ENCODE results near the gene OLFM2. TPM values are rescaled to one million over a fixed set of nuclear protein-coding genes. Genes with fewer than 3 reads are reported as not detected.
"Not testable (repeated sequence)": the region's sequence is repeated elsewhere in the genome, so short reads cannot be mapped to it uniquely, and the experiment has no call there.

The OLFM2 gene
- total and polyA plus RNA-seq, 2 of the 4 experiments (the other 2 are of a cell fraction) = 2.7 to 5.1 TPM

- ATAC-seq (ENCODE audit: low read depth) = no peak
- Histone ChIP-seq H2BK15ac (ENCODE audit: low read depth, low read length) (no peak overlapping the region), H3K4ac (ENCODE audit: low read depth, low read length) (no peak overlapping the region), H3K36me3 (ENCODE audit: control insufficient read depth, insufficient read depth, low read length) (no peaks in the 10 kb centered on the region), H3K9ac (ENCODE audit: low read depth, low read length) (no peak overlapping the region), H2AK9ac (replicated peaks; ENCODE audit: low read depth, low read length, poor library complexity) (no peak overlapping the region), H4K91ac (ENCODE audit: insufficient read depth, low read depth, low read length) (no peak overlapping the region), H3K27ac (ENCODE audit: insufficient read depth, low read length) (no peak overlapping the region), H3K4me3 (ENCODE audit: insufficient read depth, low read depth, low read length) (no peak overlapping the region), H3K14ac (replicated peaks; ENCODE audit: low read depth, low read length) (no peak overlapping the region), H2BK20ac (ENCODE audit: low read depth, low read length) (no peak overlapping the region), H3K56ac (ENCODE audit: extremely low read depth, insufficient read depth, low read length) (no peak overlapping the region), H3K9me1 (ENCODE audit: insufficient read depth, low read length) (no peaks in the 10 kb centered on the region), H4K20me1 (ENCODE audit: insufficient read depth, low read length) (no peaks in the 10 kb centered on the region), H2BK5ac (ENCODE audit: low read depth, low read length, poor library complexity, severe bottlenecking) (no peak overlapping the region), H3K79me1 (ENCODE audit: low read depth in 1 of 2, low read length in 2 of 2) (no peaks in the 10 kb centered on the region), H2AK5ac (ENCODE audit: low read depth, low read length) (no peak overlapping the region), H2BK120ac (ENCODE audit: low read depth, low read length) (no peak overlapping the region), H3K27me3 (ENCODE audit: control insufficient read depth, insufficient read depth, low read length) (no peaks in the 10 kb centered on the region), H3K9me3 (ENCODE audit: control insufficient read depth, insufficient read depth, low read length) (no peaks in the 10 kb centered on the region), H4K5ac (ENCODE audit: low read depth, low read length) (no peak overlapping the region), H3K18ac (ENCODE audit: low read depth, low read length) (no peak overlapping the region), H4K8ac (ENCODE audit: low read depth in 2 of 2, low read length in 2 of 2) (no peak overlapping the region), H3K4me2 (ENCODE audit: low read depth, low read length) (no peak overlapping the region), H3K4me1 (ENCODE audit: control insufficient read depth, insufficient read depth, low read length) (no peaks in the 10 kb centered on the region), H3K23ac (ENCODE audit: low read depth, low read length) (no peak overlapping the region), H2AFZ (replicated peaks; ENCODE audit: low read length, poor library complexity) (no peak overlapping the region)
- ChIA-PET POLR2A (ENCODE audit: unreplicated experiment) (no interaction called here), CTCF (interaction anchor here (1.0 kb wide), 1 partner anchor 12 kb away, joined by 3 read pairs; no protein-coding TSS in a partner anchor)
- TF ChIP-seq CEBPB (IDR thresholded peaks at IDR 0.05; ENCODE audit: low read depth, low read length) (no peak), ELK1 (IDR thresholded peaks at IDR 0.05; ENCODE audit: borderline replicate concordance, low read depth, low read length) (no peak), NFE2L2 (IDR thresholded peaks at IDR 0.05; ENCODE audit: low read depth, low read length) (no peak)
- no peak for DNase-seq
- no TSS peak for BruUV-seq (replicated peaks)
- no CpG with 5 or more reads among the region's 4 CpGs for WGBS, 2 experiments (ENCODE audit: extremely low coverage in 2 of 2, insufficient read length in 1 of 2)
- dilution Hi-C loops (cut with HindIII; ENCODE audit: low sequenced_read_pairs, unreplicated experiment) = no loop called here
- intact Hi-C loops (cut with micrococcal nuclease) = no loop called here
- in situ Hi-C loops (cut with MboI; ENCODE audit: low sequenced_read_pairs) = loop anchor here (10.0 kb wide), 1 partner anchor 461 kb away; the partner anchor contains the start of gene TYK2
Observed at GRCh38 chr19:9923440-9923839, 12.9 kb downstream of the OLFM2 start.

GRCh38 chr19:9922782-9923379, 13.4 kb downstream of the OLFM2 start:
- CTCF ChIA-PET; H3K23ac ChIP-seq (ENCODE audit: low read depth, low read length); H3K56ac ChIP-seq (ENCODE audit: extremely low read depth, insufficient read depth, low read length); intact Hi-C loops (cut with micrococcal nuclease); H4K5ac ChIP-seq (ENCODE audit: low read depth, low read length); H3K4me3 ChIP-seq (ENCODE audit: insufficient read depth, low read depth, low read length); ATAC-seq (ENCODE audit: low read depth); POLR2A ChIA-PET (ENCODE audit: unreplicated experiment); dilution Hi-C loops (cut with HindIII; ENCODE audit: low sequenced_read_pairs, unreplicated experiment); H2BK15ac ChIP-seq (ENCODE audit: low read depth, low read length); H3K27me3 ChIP-seq (ENCODE audit: control insufficient read depth, insufficient read depth, low read length); H3K9me1 ChIP-seq (ENCODE audit: insufficient read depth, low read length); H2BK5ac ChIP-seq (ENCODE audit: low read depth, low read length, poor library complexity, severe bottlenecking); H3K18ac ChIP-seq (ENCODE audit: low read depth, low read length); H2AK5ac ChIP-seq (ENCODE audit: low read depth, low read length); H2AK9ac ChIP-seq (replicated peaks; ENCODE audit: low read depth, low read length, poor library complexity); H4K20me1 ChIP-seq (ENCODE audit: insufficient read depth, low read length); BruUV-seq (replicated peaks); H2BK20ac ChIP-seq (ENCODE audit: low read depth, low read length); H4K91ac ChIP-seq (ENCODE audit: insufficient read depth, low read depth, low read length); H3K36me3 ChIP-seq (ENCODE audit: control insufficient read depth, insufficient read depth, low read length); H3K9ac ChIP-seq (ENCODE audit: low read depth, low read length); H3K4ac ChIP-seq (ENCODE audit: low read depth, low read length); H3K4me2 ChIP-seq (ENCODE audit: low read depth, low read length); DNase-seq; H3K14ac ChIP-seq (replicated peaks; ENCODE audit: low read depth, low read length); H3K9me3 ChIP-seq (ENCODE audit: control insufficient read depth, insufficient read depth, low read length); H2AFZ ChIP-seq (replicated peaks; ENCODE audit: low read length, poor library complexity); H3K27ac ChIP-seq (ENCODE audit: insufficient read depth, low read length); H2BK120ac ChIP-seq (ENCODE audit: low read depth, low read length); H3K79me1 ChIP-seq (ENCODE audit: low read depth in 1 of 2, low read length in 2 of 2); H4K8ac ChIP-seq (ENCODE audit: low read depth in 2 of 2, low read length in 2 of 2); H3K4me1 ChIP-seq (ENCODE audit: control insufficient read depth, insufficient read depth, low read length): not testable (repeated sequence)
- in situ Hi-C loops (cut with MboI; ENCODE audit: low sequenced_read_pairs) = loop anchor here (10.0 kb wide), 1 partner anchor 462 kb away; the partner anchor contains the start of gene TYK2
- WGBS, 2 experiments (ENCODE audit: extremely low coverage in 2 of 2, insufficient read length in 1 of 2) = 82% methylated on average over 2 of the region's 5 CpGs; no CpG with 5 or more reads in 1 of the 2 experiments
